Upper lobe of left lung (tissue), 4 donors: ENCODE measurements around the gene B3GLCT.

Experiments used
- POLR2A ChIP-seq, 4 donors: fragments of 450-650 bp; IDR thresholded peaks; one replicate each; pipeline ENCODE4 v1.5.1; 2016 to 2017; ENCODE audit warnings: antibody characterized with exemption in 4 of 4, mild to moderate bottlenecking in 2 of 4
- TF ChIP-seq, protein P1 (sequence below), 6 experiments: fragments of 450-650 bp in 4 of 6; fragments of 200-600 bp in 2 of 6; sonication (generic) in 2 of 6; IDR thresholded peaks; one replicate each; pipeline ENCODE4 v1.5.1; 2016 to 2019; ENCODE audit warnings: antibody characterized with exemption in 6 of 6

DNA sequence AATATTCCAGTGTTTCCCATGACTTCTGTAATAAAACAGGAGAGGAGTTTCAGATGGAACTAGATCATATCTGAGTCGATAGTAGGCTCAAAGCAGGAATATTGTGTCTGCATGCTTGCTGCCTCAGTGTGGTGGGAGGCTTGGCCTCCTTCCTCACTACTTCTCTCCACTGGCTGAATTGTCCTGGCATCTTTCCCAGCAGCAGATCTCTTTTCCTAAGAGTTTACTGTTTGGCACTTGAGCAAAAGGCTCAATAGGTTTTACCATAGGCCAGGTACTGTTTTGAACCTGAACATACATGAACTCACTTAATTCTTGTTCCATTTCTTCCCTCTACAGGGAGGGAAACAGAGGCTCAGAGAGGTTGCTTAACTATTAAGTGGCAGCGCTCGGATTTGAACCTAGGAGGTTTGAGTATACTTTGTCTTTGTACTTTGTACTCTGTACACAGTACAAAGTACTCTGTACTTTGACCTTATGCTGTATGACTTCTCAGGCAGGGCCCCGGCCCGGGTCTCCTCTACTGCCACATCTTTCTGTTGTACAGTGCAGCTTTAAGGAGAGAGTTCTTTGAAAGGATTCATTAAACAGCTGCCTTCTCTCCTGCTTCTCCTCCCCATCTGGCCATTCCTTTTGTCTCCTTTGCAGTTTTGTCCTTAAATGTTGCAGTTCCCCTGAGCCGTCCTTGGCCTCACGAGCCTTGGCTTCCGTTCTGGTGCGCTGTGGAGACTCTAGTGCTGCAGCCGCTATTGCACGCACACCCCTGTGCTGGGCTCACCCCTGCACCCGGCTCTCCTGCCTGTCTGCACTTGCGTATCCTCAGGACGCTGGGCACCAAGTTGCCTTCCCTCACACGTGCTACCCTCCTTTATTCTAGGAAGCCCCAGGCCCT lies 8.1 kb downstream of the B3GLCT start:
- TF ChIP-seq, protein P1, sequence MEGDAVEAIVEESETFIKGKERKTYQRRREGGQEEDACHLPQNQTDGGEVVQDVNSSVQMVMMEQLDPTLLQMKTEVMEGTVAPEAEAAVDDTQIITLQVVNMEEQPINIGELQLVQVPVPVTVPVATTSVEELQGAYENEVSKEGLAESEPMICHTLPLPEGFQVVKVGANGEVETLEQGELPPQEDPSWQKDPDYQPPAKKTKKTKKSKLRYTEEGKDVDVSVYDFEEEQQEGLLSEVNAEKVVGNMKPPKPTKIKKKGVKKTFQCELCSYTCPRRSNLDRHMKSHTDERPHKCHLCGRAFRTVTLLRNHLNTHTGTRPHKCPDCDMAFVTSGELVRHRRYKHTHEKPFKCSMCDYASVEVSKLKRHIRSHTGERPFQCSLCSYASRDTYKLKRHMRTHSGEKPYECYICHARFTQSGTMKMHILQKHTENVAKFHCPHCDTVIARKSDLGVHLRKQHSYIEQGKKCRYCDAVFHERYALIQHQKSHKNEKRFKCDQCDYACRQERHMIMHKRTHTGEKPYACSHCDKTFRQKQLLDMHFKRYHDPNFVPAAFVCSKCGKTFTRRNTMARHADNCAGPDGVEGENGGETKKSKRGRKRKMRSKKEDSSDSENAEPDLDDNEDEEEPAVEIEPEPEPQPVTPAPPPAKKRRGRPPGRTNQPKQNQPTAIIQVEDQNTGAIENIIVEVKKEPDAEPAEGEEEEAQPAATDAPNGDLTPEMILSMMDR (IDR thresholded peaks at IDR 0.05), result no peak
- TF ChIP-seq POLR2A (IDR thresholded peaks at IDR 0.05), result no peak
